Esophagus muscularis mucosa (tissue), 4 donors: ENCODE measurements around the gene LPAR1. TPM values are rescaled to one million over a fixed set of nuclear protein-coding genes. Genes with fewer than 3 reads are reported as not detected.

Experiments
- DNase-seq: peaks from one replicate; pipeline ENCODE4 v3.0.0-alpha.2; 2017; ENCODE audit errors: extremely low spot score
- H3K27ac ChIP-seq, 4 donors: fragments of 200-600 bp; sonication (generic); replicated peaks in 1 of 4; 1 replicate in 3 of 4; 2 replicates in 1 of 4; pipeline ENCODE4 v1.5.1; 2016 to 2019; ENCODE audit warnings: mild to moderate bottlenecking in 1 of 4
- H3K27me3 ChIP-seq, 4 donors: fragments of 200-600 bp; sonication (generic); one replicate each; pipeline versions ENCODE4 v1.5.1 to v1.6.0; 2016 to 2019
- H3K36me3 ChIP-seq, 4 donors: fragments of 200-600 bp; sonication (generic); one replicate each; pipeline ENCODE4 v1.5.1; 2016 to 2019
- H3K4me1 ChIP-seq, 4 donors: fragments of 200-600 bp; sonication (generic); one replicate each; pipeline ENCODE4 v1.5.1; 2016 to 2019
- H3K4me3 ChIP-seq, 4 donors: fragments of 200-600 bp; sonication (generic); 1 replicate in 2 of 4; 2 replicates in 2 of 4; pipeline ENCODE4 v1.5.1; 2016 to 2019; ENCODE audit warnings: mild to moderate bottlenecking in 4 of 4, moderate library complexity in 1 of 4
- H3K9me3 ChIP-seq, 4 donors: fragments of 200-600 bp; sonication (generic); 1 replicate in 3 of 4; 2 replicates in 1 of 4; pipeline ENCODE4 v1.5.1; 2016 to 2019
- CTCF ChIP-seq, 3 experiments: fragments of 200-600 bp in 2 of 3; fragments of 450-650 bp in 1 of 3; sonication (generic) in 2 of 3; IDR thresholded peaks; one replicate each; pipeline ENCODE4 v1.5.1; 2017 to 2019; ENCODE audit warnings: antibody characterized with exemption in 3 of 3, mild to moderate bottlenecking in 2 of 3, moderate library complexity in 1 of 3
- EP300 ChIP-seq: sonication (generic); formaldehyde crosslinking; IDR thresholded peaks from one replicate; pipeline ENCODE4 v1.6.1; 2017; ENCODE audit warnings: antibody characterized with exemption
- POLR2A ChIP-seq: fragments of 450-650 bp; IDR thresholded peaks from one replicate; pipeline ENCODE4 v1.6.1; 2017; ENCODE audit warnings: antibody characterized with exemption, moderate library complexity, mild to moderate bottlenecking, low read depth
- POLR2AphosphoS5 ChIP-seq, 2 donors: sonication (generic); formaldehyde crosslinking; IDR thresholded peaks; one replicate each; pipeline ENCODE4 v1.6.1; 2017; ENCODE audit warnings: antibody characterized with exemption in 2 of 2
- WGBS: methylation state at CpG from one replicate; pipeline ENCODE4 v1.1.5; 2018; 5-methylcytosine and 5-hydroxymethylcytosine counted together
- intact Hi-C: fragments of 100-400 bp; cut with DNase I; formaldehyde crosslinking; loops from one replicate; pipeline ENCODE4 v1.15.1; 2023
- total RNA-seq, 4 donors: library from RNA; depleted of rRNA; stranded (reverse); fragments of >200 nt; gene quantifications; one replicate each; pipeline versions ENCODE4 v1.1.0 to v1.2.1, GENCODE V29; 2016

The LPAR1 gene
- total RNA-seq, 4 donors from 2014 or later: 34.1 to 55.5 (median 48.8) TPM

GRCh38 chr9:110921705-110922104 lies 116.6 kb downstream of the LPAR1 start:
- Histone ChIP-seq H3K9me3 (no peaks in the 10 kb centered on the region), H3K36me3 (no peaks in the 10 kb centered on the region), H3K4me1 (peaks cover 0 to 19% (median 0%) of the 10 kb centered on the region in 4 donors), H3K27me3 (no peaks in the 10 kb centered on the region), H3K4me3 (no peak overlapping the region), H3K27ac (no peak overlapping the region)
- intact Hi-C loops: no loop called here
- DNase-seq: no peak
- whole genome bisulfite sequencing: 95% methylated on average over 5 of the region's 5 CpGs
- TF ChIP-seq POLR2A: no peak
- no peak for TF ChIP-seq CTCF (IDR thresholded peaks at IDR 0.05)
- TF ChIP-seq POLR2AphosphoS5 (IDR thresholded peaks at IDR 0.05): no peak
- no peak for TF ChIP-seq EP300

DNA sequence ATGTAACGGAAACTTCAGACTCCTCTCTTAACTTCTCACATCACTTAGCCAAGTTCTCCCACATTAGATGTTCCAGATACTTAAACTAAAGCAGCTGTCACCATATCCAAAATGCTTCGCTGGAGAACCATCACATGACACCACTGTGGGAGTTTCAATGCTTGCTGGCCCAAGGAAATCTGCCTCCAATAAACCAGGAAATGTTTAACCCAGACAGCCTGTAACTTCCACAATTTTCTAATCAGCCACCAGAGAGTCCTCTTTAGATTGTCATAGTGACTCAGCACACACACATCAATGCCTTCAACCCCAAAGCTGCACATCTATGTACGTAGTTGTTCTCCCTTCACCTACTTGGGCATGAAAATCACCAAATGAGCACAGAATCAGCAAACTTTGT lies 118.7 kb downstream of the LPAR1 start:
- no peak for TF ChIP-seq POLR2A
- no peak for TF ChIP-seq POLR2AphosphoS5 (IDR thresholded peaks at IDR 0.05)
- no peak for TF ChIP-seq CTCF (IDR thresholded peaks at IDR 0.05)
- TF ChIP-seq EP300: no peak
- H3K4me1 ChIP-seq: peaks cover 0 to 21% (median 0%) of the 10 kb centered on the region in 4 donors
- peak; percentile 64 for DNase-seq
- H3K27me3 ChIP-seq: no peaks in the 10 kb centered on the region
- intact Hi-C loops: no loop called here
- 76% methylated on average over 3 of the region's 3 CpGs for WGBS
- no peaks in the 10 kb centered on the region for H3K36me3 ChIP-seq
- H3K9me3 ChIP-seq: no peaks in the 10 kb centered on the region
- H3K4me3 ChIP-seq: no peak overlapping the region
- peak overlapping the region; percentile 11 to 44 (median 34) for H3K27ac ChIP-seq

DNA sequence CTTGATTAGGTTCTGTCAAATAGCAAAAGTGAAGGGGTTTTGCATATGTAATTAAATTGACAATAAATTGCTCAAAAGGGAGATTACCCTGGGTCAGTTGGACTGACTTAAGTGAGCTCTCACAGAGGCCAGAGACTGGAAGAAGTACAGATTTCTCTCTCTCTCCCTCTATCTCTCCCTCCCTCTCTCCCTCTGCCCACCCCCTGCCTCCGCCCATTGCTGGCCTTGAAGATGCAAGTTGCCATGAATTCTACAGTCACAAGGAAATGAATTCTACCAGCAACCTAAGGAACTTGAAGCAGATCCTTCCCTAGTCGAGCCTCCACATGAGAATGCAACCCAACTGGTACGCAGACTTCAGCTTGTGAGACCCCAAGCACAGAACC lies 119.2 kb downstream of the LPAR1 start:
- no peaks in the 10 kb centered on the region for H3K27me3 ChIP-seq
- H3K9me3 ChIP-seq: no peaks in the 10 kb centered on the region
- 100% methylated on average over 3 of the region's 3 CpGs for WGBS
- H3K4me1 ChIP-seq: peaks cover 0 to 25% (median 0%) of the 10 kb centered on the region in 4 donors
- DNase-seq: peak; percentile 37
- H3K36me3 ChIP-seq: no peaks in the 10 kb centered on the region
- H3K27ac ChIP-seq: peak overlapping the region; percentile 11 to 44 (median 34)
- intact Hi-C loops: no loop called here
- no peak overlapping the region for H3K4me3 ChIP-seq
- TF ChIP-seq CTCF (IDR thresholded peaks at IDR 0.05) (no peak), EP300 (no peak), POLR2AphosphoS5 (IDR thresholded peaks at IDR 0.05) (no peak), POLR2A (no peak)

GRCh38 chr9:110918316-110919049 lies 119.8 kb downstream of the LPAR1 start:
- no peak overlapping the region for H3K4me3 ChIP-seq
- DNase-seq: peak; percentile 14
- no peaks in the 10 kb centered on the region for H3K27me3 ChIP-seq
- H3K9me3 ChIP-seq: no peaks in the 10 kb centered on the region
- 94% methylated on average over 1 of the region's 1 CpG for WGBS
- intact Hi-C loops: no loop called here
- TF ChIP-seq CTCF (IDR thresholded peaks at IDR 0.05): no peak
- TF ChIP-seq POLR2A: no peak
- TF ChIP-seq EP300: no peak
- no peak for TF ChIP-seq POLR2AphosphoS5 (IDR thresholded peaks at IDR 0.05)
- peak overlapping the region; percentile 11 to 42 (median 18) for H3K27ac ChIP-seq
- H3K4me1 ChIP-seq: peaks cover 0 to 25% (median 0%) of the 10 kb centered on the region in 4 donors
- H3K36me3 ChIP-seq: no peaks in the 10 kb centered on the region

DNA sequence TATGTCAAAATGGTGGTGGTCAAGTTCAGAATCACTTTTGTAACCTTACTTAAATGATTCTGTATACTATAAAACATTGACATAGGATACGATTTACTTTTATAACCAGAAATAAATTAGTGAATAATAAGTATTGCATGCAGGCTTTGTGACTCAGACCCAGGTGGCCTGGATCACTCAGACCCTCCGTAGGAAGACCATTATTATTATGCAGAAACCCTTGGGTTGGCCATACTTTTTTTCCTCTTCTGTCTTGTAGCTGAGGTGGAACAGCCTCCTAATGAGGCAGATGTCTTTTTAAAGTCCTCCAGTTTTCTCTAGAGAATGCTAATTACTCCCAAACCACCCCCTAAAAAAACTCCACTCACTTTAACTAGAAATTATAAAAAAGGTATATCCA lies 121.9 kb downstream of the LPAR1 start:
- 80% methylated on average over 2 of the region's 2 CpGs for WGBS
- no peak for TF ChIP-seq POLR2A
- no peak for TF ChIP-seq POLR2AphosphoS5 (IDR thresholded peaks at IDR 0.05)
- no peak for TF ChIP-seq EP300
- TF ChIP-seq CTCF (IDR thresholded peaks at IDR 0.05): no peak
- no peak overlapping the region for H3K27ac ChIP-seq
- peaks cover 0 to 30% (median 3%) of the 10 kb centered on the region in 4 donors for H3K4me1 ChIP-seq
- H3K27me3 ChIP-seq: no peaks in the 10 kb centered on the region
- H3K4me3 ChIP-seq: no peak overlapping the region
- no peaks in the 10 kb centered on the region for H3K36me3 ChIP-seq
- intact Hi-C loops: no loop called here
- no peaks in the 10 kb centered on the region for H3K9me3 ChIP-seq
- DNase-seq: peak; percentile 21
